Hepatocyte (in vitro differentiated cells): Measurements from ENCODE around the gene OIT3.

ENCODE experiments used
- CTCF ChIP-seq: fragments of 200-600 bp; sonication (generic); IDR thresholded peaks from 2 replicates; pipeline ENCODE4 v1.5.1; 2016; ENCODE audit warnings: antibody characterized with exemption, mild to moderate bottlenecking; ENCODE audit not compliant: poor library complexity
- EZH2 ChIP-seq: fragments of 200-600 bp; sonication (generic); IDR thresholded peaks from 2 replicates; pipeline ENCODE4 v1.6.1; 2016; ENCODE audit warnings: antibody characterized with exemption, mild to moderate bottlenecking, borderline replicate concordance
- EZH2phosphoT487 ChIP-seq: fragments of 200-600 bp; sonication (generic); IDR thresholded peaks from one replicate; pipeline ENCODE4 v1.6.1; 2018; ENCODE audit warnings: antibody characterized with exemption, mild to moderate bottlenecking, low read depth, moderate library complexity; ENCODE audit not compliant: unreplicated experiment, severe bottlenecking

- TF ChIP-seq EZH2 (no peak), CTCF (no peak), EZH2phosphoT487 (no peak)
Observed at GRCh38 chr10:72850861-72851260, 42.7 kb upstream of the OIT3 start.
